Measurements from ENCODE around the gene ADCK2. TPM values are rescaled to one million over a fixed set of nuclear protein-coding genes. Genes with fewer than 3 reads are reported as not detected.
A peak's percentile ranks its signal among the peaks of the same experiment; 100 is the strongest.
"Not testable (repeated sequence)": the region's sequence is repeated elsewhere in the genome, so short reads cannot be mapped to it uniquely, and the experiment has no call there.

Gene ADCK2
- total RNA-seq, 2 donors from 2014 or later: 20.8 to 25.7 TPM

GRCh38 chr7:140641524-140642195, 31.1 kb upstream of the ADCK2 start:
- Histone ChIP-seq H3K4me3 (peak overlapping the region; percentile 71), H3K4me1 (ENCODE audit: control insufficient read depth in 1 of 2, low read depth in 2 of 2) (peaks cover 3 to 15% of the 10 kb centered on the region in 2 donors), H3K27ac (no peak overlapping the region), H3K27me3 (replicated peaks; ENCODE audit: insufficient read depth) (no peaks in the 10 kb centered on the region), H3K36me3 (no peaks in the 10 kb centered on the region), H3K9me3 (no peaks in the 10 kb centered on the region)
- ATAC-seq (ENCODE audit: insufficient number of reproducible peaks, low FRiP score, low read depth) (no peak), DNase-seq (ENCODE audit: low spot score) (no peak)
- TF ChIP-seq CTCF (IDR thresholded peaks at IDR 0.05): no peak

DNA sequence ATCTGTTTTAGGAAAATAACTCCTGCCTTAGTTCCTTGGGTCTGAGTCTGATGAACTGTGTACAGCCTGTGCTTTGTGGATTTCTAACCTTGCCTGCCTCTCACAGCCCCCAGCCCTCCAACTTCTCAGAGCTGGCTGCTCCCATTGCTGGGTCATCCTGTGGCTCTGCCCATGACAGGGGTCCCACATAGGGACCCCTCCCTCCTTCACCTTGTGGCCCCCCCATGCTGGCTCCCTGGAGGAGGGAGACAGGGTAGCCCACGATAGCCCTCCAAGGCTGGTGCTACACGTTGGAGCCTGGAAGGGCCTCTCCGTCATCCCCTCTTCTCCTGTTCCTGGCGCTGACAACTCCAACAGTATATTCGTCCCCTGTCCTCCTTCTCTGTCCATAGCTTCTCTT, 29.3 kb upstream of the ADCK2 start:
- Histone ChIP-seq H3K36me3 (no peaks in the 10 kb centered on the region), H3K4me1 (ENCODE audit: control insufficient read depth in 1 of 2, low read depth in 2 of 2) (peaks cover 3 to 15% of the 10 kb centered on the region in 2 donors), H3K27me3 (replicated peaks; ENCODE audit: insufficient read depth) (no peaks in the 10 kb centered on the region), H3K4me3 (no peak overlapping the region), H3K27ac (no peak overlapping the region), H3K9me3 (no peaks in the 10 kb centered on the region)
- no peak for ATAC-seq (ENCODE audit: insufficient number of reproducible peaks, low FRiP score, low read depth)
- no peak for DNase-seq (ENCODE audit: low spot score)
- TF ChIP-seq CTCF (IDR thresholded peaks at IDR 0.05): no peak

DNA sequence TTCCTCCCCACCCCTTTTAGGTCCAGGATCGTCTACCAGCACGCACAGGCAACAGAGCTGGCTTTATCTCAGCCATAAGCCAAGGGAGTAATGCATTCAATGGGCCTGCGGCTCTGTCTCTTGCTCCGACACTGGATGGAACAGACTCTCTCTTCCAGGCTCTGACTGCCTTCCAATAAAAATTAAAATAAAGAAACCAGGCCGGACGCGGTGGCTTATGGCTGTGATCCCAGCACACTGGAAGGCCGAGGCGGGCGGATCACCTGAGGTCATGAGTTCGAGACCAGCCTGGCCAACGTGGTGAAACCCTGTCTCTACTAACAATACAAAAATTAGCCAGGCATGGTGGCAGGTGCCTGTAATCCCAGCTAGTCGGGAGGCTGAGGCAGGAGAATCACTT, 28.0 kb upstream of the ADCK2 start:
- H3K27ac ChIP-seq; H3K4me1 ChIP-seq (ENCODE audit: control insufficient read depth in 1 of 2, low read depth in 2 of 2); H3K4me3 ChIP-seq; DNase-seq (ENCODE audit: low spot score); H3K36me3 ChIP-seq; ATAC-seq (ENCODE audit: insufficient number of reproducible peaks, low FRiP score, low read depth); H3K9me3 ChIP-seq; H3K27me3 ChIP-seq (replicated peaks; ENCODE audit: insufficient read depth): not testable (repeated sequence)

GRCh38 chr7:140645166-140645900, 27.4 kb upstream of the ADCK2 start:
- TF ChIP-seq CTCF (IDR thresholded peaks at IDR 0.05): peak; percentile 15

GRCh38 chr7:140646931-140647647, 25.7 kb upstream of the ADCK2 start:
- Histone ChIP-seq H3K27ac (no peak overlapping the region), H3K9me3 (no peaks in the 10 kb centered on the region), H3K4me3 (no peak overlapping the region), H3K27me3 (replicated peaks; ENCODE audit: insufficient read depth) (no peaks in the 10 kb centered on the region), H3K36me3 (no peaks in the 10 kb centered on the region), H3K4me1 (ENCODE audit: control insufficient read depth in 1 of 2, low read depth in 2 of 2) (no peaks in the 10 kb centered on the region)
- peak; percentile 33 for TF ChIP-seq CTCF (IDR thresholded peaks at IDR 0.05)
- DNase-seq (ENCODE audit: low spot score) (no peak), ATAC-seq (ENCODE audit: insufficient number of reproducible peaks, low FRiP score, low read depth) (no peak)

More at GRCh38 chr7:140645166-140645900, 27.4 kb upstream of the ADCK2 start:
- no peaks in the 10 kb centered on the region for H3K9me3 ChIP-seq
- no peaks in the 10 kb centered on the region for H3K36me3 ChIP-seq
- DNase-seq (ENCODE audit: low spot score) (no peak), ATAC-seq (ENCODE audit: insufficient number of reproducible peaks, low FRiP score, low read depth) (no peak)
- no peak overlapping the region for H3K27ac ChIP-seq
- no peaks in the 10 kb centered on the region for H3K27me3 ChIP-seq (replicated peaks; ENCODE audit: insufficient read depth)
- no peak overlapping the region for H3K4me3 ChIP-seq
- peaks cover 3 to 5% of the 10 kb centered on the region in 2 donors for H3K4me1 ChIP-seq (ENCODE audit: control insufficient read depth in 1 of 2, low read depth in 2 of 2)

All from thoracic aorta (tissue), 2 donors.